Adrenal gland (tissue), 5 donors: ENCODE data around the gene NOP14.

Experiments
- POLR2A ChIP-seq, 2 donors: fragments of 450-650 bp; IDR thresholded peaks; one replicate each; pipeline ENCODE4 v1.6.1; 2017; ENCODE audit warnings: antibody characterized with exemption in 2 of 2, mild to moderate bottlenecking in 2 of 2, moderate library complexity in 1 of 2
- TF ChIP-seq, protein P1 (sequence below), 6 experiments: fragments of 450-650 bp in 4 of 6; fragments of 200-600 bp in 2 of 6; sonication (generic) in 1 of 6; IDR thresholded peaks; 1 replicate in 5 of 6; 2 replicates in 1 of 6; pipeline versions ENCODE4 v1.5.1 to v1.8.0; 2016 to 2021; ENCODE audit warnings: antibody characterized with exemption in 6 of 6, mild to moderate bottlenecking in 2 of 6, moderate library complexity in 1 of 6
- donor health status: DM: no; HTN: no; CAD: no.

DNA sequence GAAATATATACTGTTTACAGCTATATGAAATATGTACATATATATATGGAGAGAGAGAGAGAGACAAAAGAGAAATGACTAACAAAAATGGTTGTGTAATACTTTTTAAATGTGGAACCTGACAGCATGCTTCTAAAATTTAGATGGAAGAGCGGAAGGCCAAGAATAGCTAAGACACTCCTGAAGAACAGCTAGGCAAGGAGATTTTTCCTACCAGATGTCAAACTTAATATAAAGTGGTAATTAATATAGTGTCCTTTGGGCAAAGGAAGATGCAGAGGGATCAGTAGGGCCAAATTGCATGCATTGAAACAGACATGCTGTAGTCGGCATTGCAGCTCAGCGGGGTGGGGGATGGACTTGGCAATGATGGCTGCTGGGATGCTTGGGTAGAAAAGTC is 74.3 kb downstream of the NOP14 start:
- TF ChIP-seq, protein P1, sequence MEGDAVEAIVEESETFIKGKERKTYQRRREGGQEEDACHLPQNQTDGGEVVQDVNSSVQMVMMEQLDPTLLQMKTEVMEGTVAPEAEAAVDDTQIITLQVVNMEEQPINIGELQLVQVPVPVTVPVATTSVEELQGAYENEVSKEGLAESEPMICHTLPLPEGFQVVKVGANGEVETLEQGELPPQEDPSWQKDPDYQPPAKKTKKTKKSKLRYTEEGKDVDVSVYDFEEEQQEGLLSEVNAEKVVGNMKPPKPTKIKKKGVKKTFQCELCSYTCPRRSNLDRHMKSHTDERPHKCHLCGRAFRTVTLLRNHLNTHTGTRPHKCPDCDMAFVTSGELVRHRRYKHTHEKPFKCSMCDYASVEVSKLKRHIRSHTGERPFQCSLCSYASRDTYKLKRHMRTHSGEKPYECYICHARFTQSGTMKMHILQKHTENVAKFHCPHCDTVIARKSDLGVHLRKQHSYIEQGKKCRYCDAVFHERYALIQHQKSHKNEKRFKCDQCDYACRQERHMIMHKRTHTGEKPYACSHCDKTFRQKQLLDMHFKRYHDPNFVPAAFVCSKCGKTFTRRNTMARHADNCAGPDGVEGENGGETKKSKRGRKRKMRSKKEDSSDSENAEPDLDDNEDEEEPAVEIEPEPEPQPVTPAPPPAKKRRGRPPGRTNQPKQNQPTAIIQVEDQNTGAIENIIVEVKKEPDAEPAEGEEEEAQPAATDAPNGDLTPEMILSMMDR (IDR thresholded peaks at IDR 0.05), result no peak
- no peak for TF ChIP-seq POLR2A (IDR thresholded peaks at IDR 0.05)
